IMR-90 (cell line): ENCODE results near the gene BTD. TPM values are rescaled to one million over a fixed set of nuclear protein-coding genes. Genes with fewer than 3 reads are reported as not detected.

Experiments
- ATAC-seq: fragments of 200-7000 bp; cut with Tn5 transposase; 2 replicates; pipeline ENCODE4 v1.9.1; 2020; ENCODE audit warnings: low read depth, mild to moderate bottlenecking, moderate library complexity
- BruUV-seq: library from RNA; stranded (reverse); fragments of 400-500 nt; replicated peaks from 2 replicates; lab custom pipeline; 2021; lab: Mats Ljungman, UMichigan
- CTCF ChIA-PET: fragments of 300-600 bp; formaldehyde crosslinking; extraction: SDS; loops from one replicate; lab custom pipeline; 2021; ENCODE audit warnings: antibody characterized with exemption; lab: Yijun Ruan, JAX
- POLR2A ChIA-PET: fragments of 300-600 bp; sonication (Branson Sonifier 250); formaldehyde crosslinking; loops from one replicate; lab custom pipeline; 2022; ENCODE audit warnings: antibody characterized with exemption; ENCODE audit not compliant: unreplicated experiment; lab: Charles Lee
- DNase-seq: peaks from one replicate; pipeline ENCODE4 v3.0.0; 2013
- H2AFZ ChIP-seq: replicated peaks from 2 replicates; pipeline ENCODE3; 2013; ENCODE audit warnings: low read length, mild to moderate bottlenecking; ENCODE audit not compliant: poor library complexity
- H2AK5ac ChIP-seq: 2 replicates; pipeline ENCODE4 v1.6.1; 2013; ENCODE audit warnings: low read depth, low read length, inconsistent platforms
- H2AK9ac ChIP-seq: replicated peaks from 2 replicates; pipeline ENCODE3; 2013; ENCODE audit warnings: mild to moderate bottlenecking, low read depth, low read length, moderate library complexity; ENCODE audit not compliant: poor library complexity
- H2BK120ac ChIP-seq: 2 replicates; pipeline ENCODE4 v1.6.1; 2013; ENCODE audit warnings: low read depth, low read length, inconsistent platforms
- H2BK15ac ChIP-seq: 3 replicates; pipeline ENCODE4 v1.6.1; 2013; ENCODE audit warnings: low read depth, low read length, inconsistent platforms
- H2BK20ac ChIP-seq: 2 replicates; pipeline ENCODE4 v1.6.1; 2013; ENCODE audit warnings: low read depth, mild to moderate bottlenecking, inconsistent platforms, low read length, moderate library complexity
- H2BK5ac ChIP-seq: 2 replicates; pipeline ENCODE4 v1.6.1; 2013; ENCODE audit warnings: mild to moderate bottlenecking, low read depth, low read length, inconsistent platforms; ENCODE audit not compliant: poor library complexity, severe bottlenecking
- H3K14ac ChIP-seq: replicated peaks from 2 replicates; pipeline ENCODE4 v1.6.1; 2013; ENCODE audit warnings: low read depth, low read length, inconsistent platforms
- H3K18ac ChIP-seq: 2 replicates; pipeline ENCODE4 v1.6.1; 2013; ENCODE audit warnings: low read depth, low read length, control low read depth
- H3K23ac ChIP-seq: 2 replicates; pipeline ENCODE4 v1.6.1; 2013; ENCODE audit warnings: low read depth, low read length, inconsistent platforms
- H3K27ac ChIP-seq: 2 replicates; pipeline ENCODE4 v1.5.1; 2013; ENCODE audit warnings: mild to moderate bottlenecking, control low read depth, low read length; ENCODE audit not compliant: insufficient read depth
- H3K27me3 ChIP-seq: 2 replicates; pipeline ENCODE4 v1.6.1; 2013; ENCODE audit warnings: low read length; ENCODE audit not compliant: control insufficient read depth, insufficient read depth
- H3K36me3 ChIP-seq: 2 replicates; pipeline ENCODE4 v1.6.1; 2013; ENCODE audit warnings: low read length, mixed read lengths; ENCODE audit not compliant: control insufficient read depth, insufficient read depth
- H3K4ac ChIP-seq: 2 replicates; pipeline ENCODE4 v1.6.1; 2013; ENCODE audit warnings: low read depth, low read length, inconsistent platforms
- H3K4me1 ChIP-seq: 2 replicates; pipeline ENCODE4 v1.6.1; 2013; ENCODE audit warnings: low read length, mixed read lengths; ENCODE audit not compliant: control insufficient read depth, insufficient read depth
- H3K4me2 ChIP-seq: 2 replicates; pipeline ENCODE4 v1.6.1; 2013; ENCODE audit warnings: low read depth, mild to moderate bottlenecking, control low read depth, low read length, moderate library complexity
- H3K4me3 ChIP-seq: 2 replicates; pipeline ENCODE4 v1.5.1; 2013; ENCODE audit warnings: low read depth, mild to moderate bottlenecking, control low read depth, low read length, moderate library complexity; ENCODE audit not compliant: insufficient read depth
- H3K56ac ChIP-seq: 2 replicates; pipeline ENCODE4 v1.6.1; 2013; ENCODE audit warnings: low read length, inconsistent platforms; ENCODE audit not compliant: insufficient read depth; ENCODE audit errors: extremely low read depth
- H3K79me1 ChIP-seq, 2 experiments: 2 replicates each; pipeline ENCODE4 v1.6.1; 2013; ENCODE audit warnings: low read length in 2 of 2, inconsistent platforms in 1 of 2, low read depth in 1 of 2
- H3K9ac ChIP-seq: 2 replicates; pipeline ENCODE4 v1.6.1; 2013; ENCODE audit warnings: low read depth, low read length, control low read depth
- H3K9me1 ChIP-seq: 2 replicates; pipeline ENCODE4 v1.6.1; 2013; ENCODE audit warnings: low read length, inconsistent platforms; ENCODE audit not compliant: insufficient read depth
- H3K9me3 ChIP-seq: 2 replicates; pipeline ENCODE4 v1.6.1; 2013; ENCODE audit warnings: low read length; ENCODE audit not compliant: control insufficient read depth, insufficient read depth
- H4K20me1 ChIP-seq: 2 replicates; pipeline ENCODE4 v1.6.1; 2013; ENCODE audit warnings: low read length, inconsistent platforms; ENCODE audit not compliant: insufficient read depth
- H4K5ac ChIP-seq: 2 replicates; pipeline ENCODE4 v1.6.1; 2013; ENCODE audit warnings: mild to moderate bottlenecking, low read depth, low read length, control low read depth
- H4K8ac ChIP-seq, 2 experiments: 2 replicates each; pipeline ENCODE4 v1.6.1; 2013; ENCODE audit warnings: low read depth in 2 of 2, low read length in 2 of 2, control low read depth in 1 of 2, inconsistent platforms in 1 of 2
- H4K91ac ChIP-seq: 2 replicates; pipeline ENCODE4 v1.6.1; 2013; ENCODE audit warnings: low read depth, low read length, inconsistent platforms; ENCODE audit not compliant: insufficient read depth
- BHLHE40 ChIP-seq: fragments of 150-350 bp; IDR thresholded peaks from 2 replicates; pipeline ENCODE4 v1.6.1; 2016; ENCODE audit warnings: mild to moderate bottlenecking, low read depth, low read length
- ELK1 ChIP-seq: fragments of 150-350 bp; IDR thresholded peaks from 2 replicates; pipeline ENCODE4 v1.6.1; 2016; ENCODE audit warnings: low read depth, mild to moderate bottlenecking, low read length, moderate library complexity, borderline replicate concordance
- FOS ChIP-seq: fragments of 150-350 bp; IDR thresholded peaks from 2 replicates; pipeline ENCODE4 v1.6.1; 2016; ENCODE audit warnings: low read depth, low read length
- POLR2A ChIP-seq: IDR thresholded peaks from 2 replicates; pipeline ENCODE4 v1.6.1; 2012; ENCODE audit warnings: mild to moderate bottlenecking, low read depth, low read length
- RAD21 ChIP-seq: IDR thresholded peaks from 2 replicates; pipeline ENCODE4 v1.6.1; 2012; ENCODE audit warnings: low read length, improper control_type of control experiment
- SMC3 ChIP-seq: fragments of 150-350 bp; IDR thresholded peaks from 2 replicates; pipeline ENCODE4 v1.6.1; 2016; ENCODE audit warnings: low read depth, mild to moderate bottlenecking, antibody characterized with exemption, low read length, moderate library complexity
- USF2 ChIP-seq: fragments of 150-350 bp; IDR thresholded peaks from 2 replicates; pipeline ENCODE4 v1.6.1; 2017; ENCODE audit warnings: mild to moderate bottlenecking, antibody characterized with exemption, low read length, low read depth
- WGBS, 2 experiments: methylation state at CpG; one replicate each; pipeline versions ENCODE4 v1.1.5 to v1.1.7; 2013; ENCODE audit warnings: missing lambda C conversion rate in 2 of 2; ENCODE audit not compliant: insufficient read length in 1 of 2; ENCODE audit errors: extremely low coverage in 2 of 2; 5-methylcytosine and 5-hydroxymethylcytosine counted together
- dilution Hi-C: fragments of 300-500 bp; cut with HindIII; formaldehyde crosslinking; loops from one replicate; pipeline ENCODE4 v1.14.3; 2018; ENCODE audit warnings: low sequenced_read_pairs; ENCODE audit not compliant: unreplicated experiment
- in situ Hi-C: fragments of 300-500 bp; cut with MboI; formaldehyde crosslinking; loops from 3 replicates; pipeline ENCODE4 v1.14.3; 2019; ENCODE audit warnings: low sequenced_read_pairs, inconsistent platforms, mixed read lengths
- intact Hi-C: fragments of 100-400 bp; cut with micrococcal nuclease; formaldehyde crosslinking; loops from 2 replicates; pipeline ENCODE4 v1.10.0; 2022
- polyA plus RNA-seq, 3 experiments: library from polyadenylated mRNA; depleted of rRNA; stranded (reverse); fragments of >200 nt; gene quantifications; 2 replicates each; pipeline ENCODE4 v1.2.3, GENCODE V29; 2012; ENCODE audit warnings: low replicate concordance in 1 of 3
- total RNA-seq: library from RNA; depleted of rRNA; stranded (reverse); fragments of >200 nt; gene quantifications from 2 replicates; pipeline ENCODE4 v1.2.3, GENCODE V29; 2012

BTD gene
- total and polyA plus RNA-seq, 2 of the 4 experiments (the other 2 are of a cell fraction), result 14.8 to 21.1 TPM

- no TSS peak for BruUV-seq
- Histone ChIP-seq H3K18ac (no peak overlapping the region), H3K9me1 (peaks cover 2% of the 10 kb centered on the region; the same call in 1 of the 2 replicates), H4K91ac (no peak overlapping the region), H4K5ac (no peak overlapping the region), H3K56ac (no peak overlapping the region), H2BK120ac (no peak overlapping the region), H2BK20ac (no peak overlapping the region), H3K27me3 (no peaks in the 10 kb centered on the region), H3K14ac (no peak overlapping the region), H4K20me1 (no peaks in the 10 kb centered on the region), H3K4me3 (no peak overlapping the region), H4K8ac (no peak overlapping the region), H3K27ac (no peak overlapping the region), H3K4ac (no peak overlapping the region), H3K23ac (no peak overlapping the region), H2AFZ (no peak overlapping the region), H2BK15ac (no peak overlapping the region), H3K36me3 (peaks cover 36% of the 10 kb centered on the region), H2AK9ac (no peak overlapping the region), H3K4me2 (no peak overlapping the region), H2AK5ac (no peak overlapping the region), H3K9me3 (no peaks in the 10 kb centered on the region), H3K4me1 (no peaks in the 10 kb centered on the region; the same call in 1 of the 2 replicates), H3K79me1 (peaks cover 17 to 33% of the 10 kb centered on the region in 2 experiments), H2BK5ac (peak overlapping the region; percentile 36), H3K9ac (no peak overlapping the region)
- TF ChIP-seq POLR2A, result no peak
- TF ChIP-seq FOS, result no peak
- TF ChIP-seq ELK1, result no peak
- no peak for TF ChIP-seq BHLHE40
- no peak for TF ChIP-seq SMC3
- no peak for TF ChIP-seq RAD21
- TF ChIP-seq USF2, result no peak
- WGBS, 2 experiments, result no CpG with 5 or more reads among the region's 1 CpG
- ATAC-seq (no peak), DNase-seq (no peak)
- CTCF ChIA-PET, result no interaction called here
- POLR2A ChIA-PET, result no interaction called here
- intact Hi-C loops, result no loop called here
- in situ Hi-C loops, result loop anchor here (25.0 kb wide), 1 partner anchor 446 kb away; no protein-coding TSS in a partner anchor
- dilution Hi-C loops, result no loop called here
These were observed 81.7 kb downstream of the BTD start for GRCh38 chr3:15683253-15683652.
